Dermis blood vessel endothelial cell (primary cell): ENCODE measurements around the gene MED8. TPM values are rescaled to one million over a fixed set of nuclear protein-coding genes. Genes with fewer than 3 reads are reported as not detected.
"Not testable (repeated sequence)": the region's sequence is repeated elsewhere in the genome, so short reads cannot be mapped to it uniquely, and the experiment has no call there.

Experiments used
- DNase-seq: peaks from one replicate; pipeline ENCODE4 v3.0.0; 2010
- total RNA-seq: library from RNA; depleted of rRNA; stranded (reverse); fragments of >200 nt; gene quantifications from 2 replicates; pipeline ENCODE4 v1.2.3, GENCODE V29; 2014

Gene MED8
- total RNA-seq, 1 donor from 2014 or later = 51.9 TPM

DNA sequence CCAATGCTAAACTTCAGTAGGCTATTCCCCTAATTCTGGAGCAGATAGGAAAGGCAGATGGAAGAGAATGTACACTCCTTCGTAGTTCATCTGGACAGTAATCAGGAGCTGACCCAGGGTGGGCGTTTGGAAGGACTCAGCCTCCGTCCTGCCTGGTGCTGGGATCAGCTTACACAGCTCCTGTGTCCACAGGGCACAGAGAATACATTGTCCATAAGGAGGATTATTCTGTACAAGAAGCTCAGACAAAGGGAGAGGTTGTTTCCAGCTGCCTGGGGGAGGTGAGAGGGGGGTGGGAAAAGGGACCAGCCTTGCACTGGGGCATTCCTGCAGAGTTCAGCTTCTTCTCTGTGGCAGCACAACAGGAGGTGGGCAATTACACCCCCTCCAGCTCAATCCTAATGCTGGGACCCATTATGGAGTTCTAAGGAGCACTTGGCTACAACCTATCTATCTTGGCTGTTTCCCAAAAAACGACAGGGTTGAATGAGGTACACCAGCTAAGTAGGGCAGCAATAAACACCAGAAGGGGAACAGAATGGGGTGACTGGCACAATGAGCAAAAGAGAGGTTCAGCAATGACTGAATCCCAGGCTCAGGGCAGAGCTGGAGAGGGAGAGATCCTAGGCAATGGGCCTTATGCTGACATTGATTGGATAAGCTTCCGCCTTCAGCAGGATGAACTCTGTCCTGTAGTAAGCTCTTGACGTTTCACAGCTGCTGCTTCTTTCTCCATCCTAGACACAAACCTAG, 7.4 kb downstream of the MED8 start:
- no peak for DNase-seq

DNA sequence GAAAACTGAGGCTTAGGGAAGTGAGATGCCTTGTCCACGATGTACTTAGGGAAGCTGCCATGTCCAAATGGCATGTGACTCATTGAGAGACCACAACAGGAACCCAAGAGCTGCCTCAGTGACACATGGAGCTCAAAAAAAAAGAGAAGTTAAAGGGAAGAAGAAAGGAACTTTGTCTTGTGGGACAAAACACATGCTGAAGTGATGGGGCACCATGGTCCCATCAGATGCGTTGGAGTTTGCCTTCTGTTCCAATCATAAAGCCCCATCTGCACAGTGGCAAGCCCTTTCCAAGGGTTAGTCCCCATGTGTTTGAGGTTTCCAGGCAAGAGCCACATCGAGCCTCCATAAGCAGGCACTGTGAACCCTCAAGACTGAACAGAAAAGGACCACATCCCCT, 8.0 kb downstream of the MED8 start:
- DNase-seq = no peak

DNA sequence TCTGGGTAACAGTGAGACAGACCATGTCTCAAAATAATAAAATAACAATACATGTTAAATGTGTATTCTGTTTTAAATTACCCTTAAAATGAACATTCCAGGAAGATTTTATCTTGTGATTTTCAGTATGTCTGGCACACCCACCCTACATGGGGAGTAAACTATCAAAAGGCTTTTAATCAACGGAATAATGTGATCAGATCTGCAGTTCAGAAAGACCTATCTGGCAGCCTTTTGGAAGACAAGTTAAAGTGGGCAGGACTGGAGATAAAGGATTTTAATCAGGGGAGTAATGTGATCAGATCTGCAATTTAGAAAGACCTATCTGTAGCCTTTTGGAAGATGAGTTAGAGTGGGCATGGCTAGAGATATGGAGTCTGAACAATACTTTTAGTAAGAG, 10.1 kb downstream of the MED8 start:
- DNase-seq = no peak

DNA sequence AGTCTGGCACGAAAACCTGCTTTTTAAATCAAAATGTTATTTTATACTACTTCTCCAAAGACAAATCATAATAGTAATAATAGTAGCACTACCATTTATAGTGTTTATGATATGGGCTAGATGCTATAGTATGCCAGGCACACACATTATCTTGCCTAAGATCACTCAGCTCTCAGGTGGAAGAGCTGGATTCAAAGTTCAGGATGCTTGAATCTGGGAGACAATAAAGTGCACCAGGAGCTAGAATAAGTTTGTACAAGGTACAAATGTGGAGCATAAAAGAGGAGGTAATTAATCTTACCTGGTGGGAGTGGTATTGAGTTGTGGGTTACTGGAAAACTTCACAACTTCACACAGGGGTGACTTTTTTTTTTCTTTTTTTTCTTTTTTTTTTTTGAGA, 11.8 kb downstream of the MED8 start:
- no peak for DNase-seq

DNA sequence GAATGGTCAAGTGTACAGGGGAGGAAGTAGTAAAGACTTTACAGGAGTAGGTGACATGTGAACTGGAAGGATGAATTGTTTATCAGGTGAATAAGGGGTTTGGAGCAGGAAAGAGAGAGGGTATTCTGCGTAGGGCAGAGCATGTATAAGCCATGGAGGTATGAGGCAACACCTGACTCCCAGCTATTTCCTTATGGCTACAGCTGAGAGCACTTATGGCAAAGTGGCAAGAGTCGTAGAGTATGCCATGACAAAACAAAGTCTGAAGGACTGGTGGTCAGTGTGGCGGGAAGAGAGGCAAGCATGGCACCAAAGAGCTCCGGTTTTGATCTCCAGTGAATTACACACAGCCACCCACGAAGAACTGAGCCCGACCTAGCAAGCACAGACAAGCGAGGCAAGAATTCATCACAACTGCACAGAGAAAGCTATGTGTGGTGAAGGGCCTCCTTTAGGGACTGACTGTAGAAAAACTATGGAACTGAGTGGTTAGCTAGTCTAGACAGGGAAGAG, 12.8 kb downstream of the MED8 start:
- no peak for DNase-seq

DNA sequence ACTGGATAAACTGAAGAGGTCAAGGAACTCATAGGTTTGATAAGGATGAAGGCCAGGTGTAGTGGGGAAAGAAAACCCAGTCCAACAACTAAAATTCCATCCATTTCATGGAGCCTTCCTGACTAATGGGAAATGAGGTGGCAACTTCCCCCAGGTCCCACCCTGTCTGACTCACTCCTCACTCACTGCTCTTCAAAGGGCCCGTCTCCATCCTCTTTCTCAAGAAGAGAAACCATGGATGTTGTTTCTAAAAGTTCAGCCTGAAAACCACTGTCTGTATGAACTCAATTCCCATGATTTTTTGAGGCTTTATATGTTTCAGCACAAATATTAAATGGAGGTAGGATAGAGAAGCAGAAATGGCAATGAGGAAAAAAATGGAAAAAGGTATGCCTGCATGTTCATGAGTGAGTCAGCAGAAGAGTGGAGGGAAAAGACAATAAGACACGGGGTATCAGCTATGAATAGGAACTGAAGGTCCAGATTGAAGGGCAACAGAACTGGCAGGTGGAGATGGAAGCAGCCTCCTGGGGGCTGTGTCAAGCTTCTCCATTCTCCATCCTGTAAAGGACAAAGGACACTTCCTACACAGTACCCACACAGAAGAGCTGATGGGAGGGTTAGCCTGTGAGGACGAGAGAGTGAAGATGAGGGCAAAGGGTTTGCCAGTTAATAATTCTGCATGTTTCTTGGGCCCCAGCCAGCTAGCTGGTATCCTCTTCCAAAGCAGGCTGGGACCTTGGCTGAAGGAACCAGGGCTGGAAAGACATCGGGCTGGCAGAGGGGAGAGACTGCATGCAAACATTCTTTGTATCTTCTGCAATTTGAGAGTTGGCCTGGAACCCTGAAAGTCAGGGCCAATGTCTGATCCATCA, 16.3 kb downstream of the MED8 start:
- peak; percentile 79 for DNase-seq

DNA sequence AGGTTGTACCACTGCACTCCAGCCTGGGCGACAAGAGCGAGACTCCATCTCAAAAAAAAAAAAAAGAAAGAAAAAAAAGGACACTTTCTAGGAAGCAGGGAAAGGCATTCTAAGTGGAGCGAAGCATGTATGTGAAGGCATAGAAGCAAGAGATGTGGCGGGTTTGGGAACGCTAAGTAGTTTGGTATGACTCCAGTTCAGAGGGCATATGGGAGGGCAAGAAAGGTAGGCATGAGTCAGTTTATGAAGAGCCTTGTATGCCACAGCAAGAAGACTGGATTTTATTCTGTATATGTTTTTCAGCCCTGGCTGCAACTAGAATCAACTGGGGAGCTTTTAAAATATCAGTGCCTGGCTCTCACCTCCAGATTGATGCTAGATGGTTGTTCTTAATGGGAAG, 17.4 kb downstream of the MED8 start:
- DNase-seq = peak; percentile 6

DNA sequence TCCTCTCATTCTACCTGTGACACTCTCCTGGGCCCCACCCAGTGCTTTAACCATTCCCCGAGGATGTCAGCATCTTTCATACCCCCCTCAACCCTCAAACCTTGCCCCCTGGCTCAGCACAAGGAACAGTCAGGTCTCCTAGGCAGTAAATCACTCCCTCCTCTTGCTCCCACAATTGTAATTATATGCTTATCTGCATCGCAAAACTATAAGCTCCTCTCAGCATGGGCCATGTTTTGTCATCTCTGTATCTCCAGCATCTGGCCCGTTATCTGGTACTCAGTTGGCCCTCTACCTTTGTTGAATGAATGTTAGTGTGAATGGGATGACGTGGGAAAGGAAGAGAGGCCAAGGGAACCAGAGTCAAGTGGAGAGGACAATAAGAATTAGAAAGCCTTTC, 19.0 kb downstream of the MED8 start:
- peak; percentile 9 for DNase-seq

DNA sequence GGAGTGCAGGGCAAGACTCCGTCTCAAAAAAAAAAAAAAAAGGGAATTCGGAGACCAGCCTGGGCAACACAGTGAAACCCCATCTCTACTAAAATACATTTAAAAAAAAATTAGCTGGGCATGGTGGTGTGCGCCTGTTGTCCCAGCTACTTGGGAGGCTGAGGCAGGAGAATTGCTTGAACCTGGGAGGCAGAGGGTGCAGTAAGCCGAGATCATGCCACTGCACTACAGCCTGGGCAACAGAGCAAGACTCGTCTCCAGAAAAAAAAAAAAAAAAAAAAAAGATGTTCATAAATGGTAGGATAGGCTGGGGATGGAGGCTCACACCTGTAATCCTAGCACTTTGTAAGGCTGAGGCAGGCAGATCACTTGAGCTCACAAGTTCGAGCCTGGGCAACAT, 19.8 kb downstream of the MED8 start:
- not testable (repeated sequence) for DNase-seq

DNA sequence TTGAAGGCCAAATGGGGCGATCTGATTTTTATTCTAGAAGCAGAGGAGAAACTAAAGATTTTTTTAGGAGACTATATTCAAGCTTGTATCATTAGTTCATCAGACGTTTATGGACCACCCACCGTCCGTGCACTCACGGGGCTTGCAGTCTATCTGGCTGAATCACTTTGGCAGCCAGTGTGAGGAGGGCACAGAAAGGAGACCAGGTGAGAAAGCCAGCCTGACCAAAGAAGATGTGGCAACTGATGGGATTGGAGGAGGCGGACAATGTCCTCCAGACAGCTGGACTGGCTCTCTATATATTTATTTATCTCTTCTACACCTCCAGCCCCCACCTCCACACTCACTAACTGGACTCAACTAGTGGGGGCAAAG, 21.0 kb downstream of the MED8 start:
- DNase-seq = no peak

DNA sequence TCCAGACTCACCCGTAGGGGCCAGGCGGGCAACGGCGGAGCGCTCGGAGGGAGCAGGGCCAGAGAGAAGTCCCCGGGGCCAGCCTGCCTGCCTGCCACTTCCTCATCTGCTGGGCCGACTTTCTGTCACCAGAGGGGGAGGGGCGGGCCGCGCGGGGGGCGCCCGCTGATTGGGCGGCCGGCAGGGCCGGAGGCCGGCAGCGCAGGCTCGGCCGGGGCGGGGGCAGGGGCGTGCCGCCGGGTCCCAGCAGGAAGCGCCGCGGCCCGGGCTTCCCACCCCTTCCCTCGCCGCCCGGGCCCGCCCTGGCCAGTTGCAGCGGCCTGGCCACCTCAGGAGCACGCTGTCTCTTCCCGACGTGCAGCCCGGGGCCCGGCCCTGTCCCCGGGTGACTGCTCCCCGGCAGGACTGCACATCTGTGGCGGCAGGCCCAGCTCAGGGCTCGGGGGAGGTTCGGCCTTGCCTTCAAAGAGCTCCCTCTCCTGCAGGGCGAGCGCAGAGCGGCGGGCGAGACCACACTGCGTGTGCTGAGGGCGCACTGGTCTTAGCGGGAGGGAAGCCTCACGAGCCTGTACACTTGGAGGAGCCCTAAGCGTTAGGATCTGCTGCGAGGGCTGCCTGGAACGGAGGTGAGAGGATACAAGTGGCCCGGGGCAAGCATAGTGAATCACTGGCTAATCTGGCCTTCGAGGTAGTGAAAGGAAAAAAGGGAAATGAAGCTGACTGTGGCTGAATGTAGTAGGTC, 21.5 kb downstream of the MED8 start, which contains the start of gene ELOVL1:
ELOVL1 (minus strand) TSS at position 108 of the 742 bp plus-strand sequence. CDS start 2,402 bp downstream, outside the sequence.
- peak; percentile 89 for DNase-seq

DNA sequence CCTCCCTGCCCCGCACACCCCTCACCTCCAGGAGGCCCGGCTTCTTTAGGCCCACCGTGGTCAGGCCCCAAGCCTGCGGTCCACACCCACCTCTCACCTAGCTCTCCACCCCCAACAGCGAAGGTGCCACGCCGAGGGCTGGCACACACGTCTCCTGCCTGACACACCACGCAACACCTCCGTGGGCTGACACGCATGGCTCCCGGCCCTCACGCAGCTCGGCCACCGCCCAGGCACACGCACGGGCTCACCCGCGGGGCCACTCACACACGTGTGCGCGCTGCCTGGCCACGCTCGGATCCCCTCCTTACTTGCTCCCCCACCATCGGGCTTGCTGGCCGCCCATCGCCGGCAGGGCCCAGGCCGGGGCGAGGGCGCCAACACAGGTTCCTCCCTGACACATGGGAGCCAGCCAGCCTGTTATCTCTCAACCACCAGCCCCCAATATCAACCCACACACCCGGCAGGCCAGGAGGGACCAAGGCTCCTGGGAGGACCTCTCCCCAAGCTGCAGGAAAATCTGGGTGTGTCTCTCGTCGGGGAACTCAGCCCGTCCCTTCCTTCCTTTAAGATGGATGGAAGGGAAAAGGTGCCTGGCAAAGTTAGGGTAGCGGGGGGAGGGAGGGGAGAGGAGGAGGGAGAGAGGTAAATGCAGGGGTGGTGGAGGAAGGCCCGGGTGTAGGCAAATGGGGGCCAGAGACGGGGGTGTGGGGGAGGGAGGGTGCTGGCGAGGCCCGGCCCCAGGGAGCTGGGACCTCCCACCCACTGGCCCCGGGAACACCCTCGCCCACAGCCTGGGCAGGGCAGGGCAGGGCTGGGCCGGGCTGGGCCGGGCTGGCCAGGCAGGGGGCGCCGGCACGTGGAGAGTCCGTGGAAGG, 22.3 kb downstream of the MED8 start:
- peak; percentile 44 for DNase-seq

DNA sequence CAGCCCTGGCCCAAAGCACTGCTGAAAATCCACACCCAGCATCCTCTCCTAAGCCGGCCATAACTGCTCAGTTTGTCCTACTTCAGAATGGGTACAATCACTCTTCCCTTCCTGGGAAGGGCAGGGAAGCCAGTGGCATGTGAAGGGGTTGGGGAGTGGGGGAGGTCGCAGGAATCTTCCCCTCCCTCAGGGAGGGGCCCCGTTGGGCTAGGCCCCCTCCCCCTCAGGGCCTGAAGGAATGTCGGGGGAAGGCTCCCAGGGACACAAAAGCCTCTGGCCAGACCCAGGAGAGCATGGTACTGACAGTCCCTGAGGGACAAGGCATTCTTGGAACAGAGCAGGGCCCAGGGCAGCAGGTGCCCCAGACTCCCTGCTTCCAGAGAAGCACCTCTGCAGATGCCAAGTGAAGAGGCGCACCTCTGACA, 23.0 kb downstream of the MED8 start:
- peak; percentile 20 for DNase-seq

DNA sequence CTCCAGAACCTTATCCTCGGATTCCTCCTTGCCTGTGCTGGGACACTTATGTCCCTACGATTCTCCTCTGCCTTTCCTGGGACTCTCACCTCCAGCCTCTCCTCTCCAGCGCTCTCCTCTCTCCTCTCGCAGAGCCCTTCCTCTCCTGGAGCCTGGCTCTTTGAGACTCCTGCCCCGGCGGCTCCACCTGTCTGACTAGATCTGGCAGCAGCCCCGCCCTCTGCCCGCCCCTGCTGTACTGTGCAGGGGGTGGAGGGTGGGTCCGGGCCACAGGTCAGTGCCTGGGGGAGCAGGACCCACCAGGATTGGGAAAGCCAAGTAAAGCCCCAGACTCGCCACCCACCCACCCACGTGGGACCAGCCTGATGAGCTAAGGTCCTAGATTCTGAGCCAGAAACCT, 23.4 kb downstream of the MED8 start:
- DNase-seq = peak; percentile 8

DNA sequence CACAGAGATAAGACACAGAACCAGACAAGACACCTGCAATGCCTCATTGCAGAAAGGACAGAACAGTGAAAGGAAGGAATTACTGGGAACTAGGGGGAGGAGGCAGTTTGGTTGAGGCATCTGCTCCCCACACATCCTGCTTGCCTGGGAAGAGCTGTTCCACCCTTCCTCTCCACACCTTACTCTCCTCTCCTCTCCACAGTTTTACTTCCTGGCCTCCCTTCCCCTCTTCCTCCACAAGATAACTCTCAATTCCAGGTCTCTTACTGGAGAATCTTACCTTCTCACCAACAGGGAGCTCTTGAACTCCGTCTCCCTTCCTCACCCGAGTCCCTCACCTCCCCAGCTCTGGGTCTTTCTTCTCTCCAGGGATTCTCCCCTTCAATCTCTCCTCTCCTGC, 23.9 kb downstream of the MED8 start:
- DNase-seq = no peak

DNA sequence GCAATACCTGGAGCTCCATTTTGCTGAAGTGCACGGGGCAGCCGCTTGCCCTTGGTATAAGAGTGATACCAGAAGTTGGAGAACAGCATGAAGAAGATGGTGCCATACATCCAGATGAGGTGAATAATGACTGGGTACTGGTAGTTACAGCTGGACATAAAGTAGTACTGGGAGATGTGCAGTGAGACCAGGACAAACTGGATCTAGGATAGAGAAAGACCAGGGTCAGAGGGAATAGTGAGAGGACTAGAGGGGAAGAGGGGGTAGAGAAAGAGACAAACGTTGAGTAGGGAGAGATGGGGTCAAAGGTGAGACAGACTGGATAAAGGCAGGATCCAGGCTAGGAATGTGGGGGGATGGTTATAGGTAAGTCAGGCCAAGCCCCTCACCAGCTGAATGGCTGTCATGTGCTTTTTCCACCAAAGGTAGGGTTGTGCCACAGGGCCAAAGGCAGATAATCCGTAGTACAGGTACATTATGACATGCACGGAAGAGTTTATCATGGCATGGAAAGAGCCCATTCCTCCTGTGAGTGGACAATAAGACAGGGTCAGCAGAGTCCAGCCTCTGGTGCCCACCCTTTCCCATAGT, 25.6 kb downstream of the MED8 start:
- no peak for DNase-seq

DNA sequence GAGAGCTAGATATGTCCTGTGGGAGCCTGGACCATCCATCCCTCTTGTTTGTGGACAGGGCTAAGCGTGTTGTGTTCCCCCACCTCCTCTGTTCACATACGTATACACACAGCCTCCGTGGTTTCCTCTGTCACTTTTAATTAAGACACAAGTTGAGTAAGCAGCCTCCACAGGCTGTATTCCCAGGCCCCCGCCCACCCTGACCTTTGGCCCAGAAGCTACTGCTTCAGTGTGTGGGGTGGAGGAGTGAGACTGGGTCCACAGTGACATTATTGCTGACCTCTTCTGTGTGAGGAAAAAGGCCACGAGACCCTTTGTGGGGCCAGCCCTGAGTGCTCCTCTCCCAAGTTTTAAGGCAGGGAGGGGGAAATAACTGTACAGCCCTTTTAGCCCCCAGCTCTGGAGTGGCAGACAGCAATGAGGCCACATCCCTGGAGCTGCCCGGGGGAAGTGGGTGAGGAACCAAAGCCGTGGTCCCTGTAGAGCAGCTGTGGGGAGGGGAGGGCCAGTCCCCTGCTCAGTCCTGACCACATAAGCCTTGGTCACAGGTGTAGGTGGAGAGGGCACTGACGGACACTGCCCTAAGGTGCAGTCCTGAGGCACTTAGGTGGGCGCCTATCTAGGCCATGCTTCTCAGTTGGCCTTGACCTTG, 26.2 kb downstream of the MED8 start:
- no peak for DNase-seq

DNA sequence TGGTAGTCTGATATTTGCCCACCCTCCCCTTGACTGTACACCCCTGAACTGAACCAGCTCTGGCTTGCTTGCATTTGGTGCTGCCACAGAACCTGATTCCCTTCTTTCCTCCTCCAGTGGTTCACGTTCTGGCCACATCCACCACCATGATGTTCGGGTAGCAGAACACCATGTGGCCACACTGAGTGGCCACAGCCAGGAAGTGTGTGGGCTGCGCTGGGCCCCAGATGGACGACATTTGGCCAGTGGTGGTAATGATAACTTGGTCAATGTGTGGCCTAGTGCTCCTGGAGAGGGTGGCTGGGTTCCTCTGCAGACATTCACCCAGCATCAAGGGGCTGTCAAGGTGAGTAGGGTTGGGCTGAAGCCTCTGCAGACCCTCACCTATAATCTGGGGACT, 29.0 kb downstream of the MED8 start:
- no peak for DNase-seq

DNA sequence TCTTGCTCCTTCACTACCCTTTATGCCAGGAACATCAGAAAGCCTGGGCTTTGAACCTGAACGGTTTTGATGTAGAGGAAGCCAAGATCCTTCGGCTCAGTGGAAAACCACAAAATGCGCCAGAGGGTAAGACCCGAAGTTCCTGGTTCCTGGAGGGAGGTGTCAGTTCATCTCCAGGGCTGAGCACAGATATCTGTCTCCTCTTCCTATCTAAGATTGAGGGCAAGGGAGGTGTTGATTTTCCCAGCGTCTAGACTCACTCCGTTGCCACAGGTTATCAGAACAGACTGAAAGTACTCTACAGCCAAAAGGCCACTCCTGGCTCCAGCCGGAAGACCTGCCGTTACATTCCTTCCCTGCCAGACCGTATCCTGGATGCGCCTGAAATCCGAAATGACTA, 29.9 kb downstream of the MED8 start:
- peak; percentile 5 for DNase-seq

DNA sequence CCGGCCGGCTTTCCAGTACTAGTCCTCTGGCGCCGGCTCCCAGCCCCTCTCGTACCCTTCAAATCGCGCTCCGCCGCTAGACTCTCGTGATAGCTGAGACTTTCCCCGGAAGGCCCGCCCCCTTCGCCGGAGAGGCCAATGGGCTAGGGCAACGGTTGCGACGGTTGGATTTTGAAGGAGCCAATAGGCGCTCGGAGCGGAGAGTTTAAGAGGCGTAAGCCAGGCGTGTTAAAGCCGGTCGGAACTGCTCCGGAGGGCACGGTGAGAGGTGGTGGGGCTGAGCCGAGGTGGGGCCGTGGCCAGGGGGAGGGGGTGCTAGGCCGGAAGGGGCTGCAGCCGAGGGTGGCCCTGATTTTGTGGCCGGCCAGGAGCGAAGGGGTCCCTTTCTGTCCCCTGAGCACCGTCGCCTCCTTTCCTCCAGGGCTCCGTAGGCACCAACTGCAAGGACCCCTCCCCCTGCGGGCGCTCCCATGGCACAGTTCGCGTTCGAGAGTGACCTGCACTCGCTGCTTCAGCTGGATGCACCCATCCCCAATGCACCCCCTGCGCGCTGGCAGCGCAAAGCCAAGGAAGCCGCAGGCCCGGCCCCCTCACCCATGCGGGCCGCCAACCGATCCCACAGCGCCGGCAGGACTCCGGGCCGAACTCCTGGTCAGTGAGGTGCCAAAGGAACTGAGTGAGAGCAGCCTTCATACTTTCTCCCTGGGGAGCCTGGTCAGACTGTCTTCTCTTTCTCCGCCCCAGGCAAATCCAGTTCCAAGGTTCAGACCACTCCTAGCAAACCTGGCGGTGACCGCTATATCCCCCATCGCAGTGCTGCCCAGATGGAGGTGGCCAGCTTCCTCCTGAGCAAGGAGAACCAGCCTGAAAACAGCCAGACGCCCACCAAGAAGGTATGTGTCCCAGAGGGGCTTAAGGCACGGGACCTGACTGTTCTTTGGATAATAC, 30.6 kb downstream of the MED8 start, which contains the start of gene CDC20:
CDC20 (plus strand) TSS at position 236 of the 948 bp plus-strand sequence; CDS start at position 471, 235 bp downstream.
- peak; percentile 97 for DNase-seq
